ENCODE results near the gene TTC12. TPM values are rescaled to one million over a fixed set of nuclear protein-coding genes. Genes with fewer than 3 reads are reported as not detected.

Gene TTC12
- total RNA-seq, 1 experiment from 2014 or later, result 30.5 TPM

- intact Hi-C loops (cut with micrococcal nuclease), result loop anchor here (5.0 kb wide), 1 partner anchor 65 kb away; no protein-coding TSS in a partner anchor
- peaks cover 19% of the 10 kb centered on the region for H3K4me1 Mint-ChIP-seq (ENCODE audit: insufficient read depth, unreplicated experiment)
- CTCF ChIA-PET, result interaction anchor here (0.6 to 1.9 kb wide), 7 partner anchors 11 to 416 kb away, joined by 3 to 6 read pairs (median 3); no protein-coding TSS in a partner anchor
- TF ChIP-seq, protein P1, sequence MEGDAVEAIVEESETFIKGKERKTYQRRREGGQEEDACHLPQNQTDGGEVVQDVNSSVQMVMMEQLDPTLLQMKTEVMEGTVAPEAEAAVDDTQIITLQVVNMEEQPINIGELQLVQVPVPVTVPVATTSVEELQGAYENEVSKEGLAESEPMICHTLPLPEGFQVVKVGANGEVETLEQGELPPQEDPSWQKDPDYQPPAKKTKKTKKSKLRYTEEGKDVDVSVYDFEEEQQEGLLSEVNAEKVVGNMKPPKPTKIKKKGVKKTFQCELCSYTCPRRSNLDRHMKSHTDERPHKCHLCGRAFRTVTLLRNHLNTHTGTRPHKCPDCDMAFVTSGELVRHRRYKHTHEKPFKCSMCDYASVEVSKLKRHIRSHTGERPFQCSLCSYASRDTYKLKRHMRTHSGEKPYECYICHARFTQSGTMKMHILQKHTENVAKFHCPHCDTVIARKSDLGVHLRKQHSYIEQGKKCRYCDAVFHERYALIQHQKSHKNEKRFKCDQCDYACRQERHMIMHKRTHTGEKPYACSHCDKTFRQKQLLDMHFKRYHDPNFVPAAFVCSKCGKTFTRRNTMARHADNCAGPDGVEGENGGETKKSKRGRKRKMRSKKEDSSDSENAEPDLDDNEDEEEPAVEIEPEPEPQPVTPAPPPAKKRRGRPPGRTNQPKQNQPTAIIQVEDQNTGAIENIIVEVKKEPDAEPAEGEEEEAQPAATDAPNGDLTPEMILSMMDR (IDR thresholded peaks at IDR 0.05; ENCODE audit: unreplicated experiment), result no peak
- H3K4me3 Mint-ChIP-seq (ENCODE audit: unreplicated experiment), result no peak overlapping the region
- BruUV-seq (replicated peaks), result no TSS peak
- H3K9me3 Mint-ChIP-seq (ENCODE audit: unreplicated experiment), result no peaks in the 10 kb centered on the region
- DNase-seq (ENCODE audit: unreplicated experiment), result no peak
- H3K27ac Mint-ChIP-seq (ENCODE audit: low read depth, unreplicated experiment), result no peak overlapping the region
- POLR2A ChIA-PET, result no interaction called here
- H3K36me3 Mint-ChIP-seq (ENCODE audit: insufficient read depth, unreplicated experiment), result peaks cover 30% of the 10 kb centered on the region
- no peaks in the 10 kb centered on the region for H3K27me3 Mint-ChIP-seq (ENCODE audit: insufficient read depth, unreplicated experiment)
These were observed 3.0 kb downstream of the TTC12 start for GRCh38 chr11:113317339-113317738.

DNA sequence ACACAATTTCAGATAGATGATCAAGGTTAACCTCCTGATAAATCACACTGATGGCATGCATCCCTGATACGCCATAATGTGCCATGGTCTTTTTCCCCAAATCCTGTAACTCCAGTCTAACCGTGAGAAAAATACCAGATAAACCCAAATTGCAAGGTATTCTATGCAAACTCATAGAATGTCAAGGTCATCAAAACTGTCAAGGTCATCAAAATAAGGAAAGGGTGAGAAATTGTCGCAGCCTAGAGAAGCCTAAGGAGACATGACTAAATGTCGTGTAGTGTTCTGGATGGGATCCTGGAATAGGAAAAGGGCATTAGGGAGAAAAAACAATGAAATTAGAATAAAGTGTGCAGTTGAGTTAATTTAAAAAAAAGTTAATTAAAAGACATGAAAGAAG, 4.7 kb downstream of the TTC12 start:
- intact Hi-C loops (cut with micrococcal nuclease), result loop anchor here (5.0 kb wide), 1 partner anchor 63 kb away; no protein-coding TSS in a partner anchor
- BruUV-seq (replicated peaks), result no TSS peak
- ChIA-PET POLR2A (no interaction called here), CTCF (no interaction called here)
- Mint-ChIP-seq H3K27ac (ENCODE audit: low read depth, unreplicated experiment) (no peak overlapping the region), H3K27me3 (ENCODE audit: insufficient read depth, unreplicated experiment) (no peaks in the 10 kb centered on the region), H3K36me3 (ENCODE audit: insufficient read depth, unreplicated experiment) (peaks cover 43% of the 10 kb centered on the region), H3K4me3 (ENCODE audit: unreplicated experiment) (no peak overlapping the region), H3K9me3 (ENCODE audit: unreplicated experiment) (no peaks in the 10 kb centered on the region), H3K4me1 (ENCODE audit: insufficient read depth, unreplicated experiment) (peaks cover 19% of the 10 kb centered on the region)
- no peak for DNase-seq (ENCODE audit: unreplicated experiment)
- TF ChIP-seq, protein P1 (IDR thresholded peaks at IDR 0.05; ENCODE audit: unreplicated experiment), result no peak

DNA sequence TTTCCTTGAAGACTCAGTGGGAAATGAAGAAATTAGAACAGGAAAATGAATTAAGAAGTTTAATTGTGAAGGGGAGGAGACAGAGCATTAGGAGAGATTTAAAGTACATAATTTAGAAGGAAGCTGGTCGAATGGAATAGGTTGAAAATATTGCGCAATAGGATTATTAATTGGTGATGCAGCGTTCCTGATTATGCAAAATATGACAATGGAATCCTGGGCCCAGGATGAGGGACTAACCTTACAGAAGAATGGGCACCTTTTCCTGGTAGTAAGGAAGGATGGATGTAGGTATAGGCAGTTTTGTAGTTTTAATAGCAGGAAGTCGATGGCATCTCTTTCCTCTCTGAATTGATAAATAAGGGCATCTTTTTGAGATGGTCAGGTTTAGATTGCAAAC, 7.8 kb downstream of the TTC12 start:
- ChIA-PET POLR2A (no interaction called here), CTCF (interaction anchor here (3.4 kb wide), 1 partner anchor 172 kb away, joined by 16 read pairs; no protein-coding TSS in a partner anchor)
- no TSS peak for BruUV-seq (replicated peaks)
- Mint-ChIP-seq H3K9me3 (ENCODE audit: unreplicated experiment) (no peaks in the 10 kb centered on the region), H3K36me3 (ENCODE audit: insufficient read depth, unreplicated experiment) (peaks cover 59% of the 10 kb centered on the region), H3K27me3 (ENCODE audit: insufficient read depth, unreplicated experiment) (no peaks in the 10 kb centered on the region), H3K4me3 (ENCODE audit: unreplicated experiment) (no peak overlapping the region), H3K27ac (ENCODE audit: low read depth, unreplicated experiment) (no peak overlapping the region), H3K4me1 (ENCODE audit: insufficient read depth, unreplicated experiment) (peaks cover 6% of the 10 kb centered on the region)
- DNase-seq (ENCODE audit: unreplicated experiment), result no peak
- intact Hi-C loops (cut with micrococcal nuclease), result no loop called here
- TF ChIP-seq, protein P1 (IDR thresholded peaks at IDR 0.05; ENCODE audit: unreplicated experiment), result no peak

DNA sequence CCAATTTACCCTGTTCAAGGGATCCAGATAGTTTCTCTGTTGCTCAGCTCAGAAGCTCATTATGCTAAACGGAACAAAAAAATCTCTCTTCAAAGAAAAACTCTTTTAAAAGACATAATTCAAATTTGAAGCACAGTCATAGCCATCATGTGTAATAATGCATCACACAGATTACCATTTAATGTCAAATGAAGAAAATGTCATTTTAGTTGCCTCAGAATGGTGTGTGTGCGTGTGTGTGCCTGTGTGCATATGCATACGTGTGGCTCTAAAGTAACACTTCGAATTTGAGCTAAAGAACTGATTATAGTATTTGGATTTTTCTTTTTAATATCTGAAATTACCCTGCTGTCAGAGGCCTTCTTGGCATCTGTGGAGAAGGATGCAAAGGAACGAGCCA, 9.9 kb downstream of the TTC12 start:
- DNase-seq (ENCODE audit: unreplicated experiment), result no peak
- CTCF ChIA-PET, result interaction anchor here (0.9 to 3.4 kb wide), 4 partner anchors 9 to 208 kb away, joined by 3 to 16 read pairs (median 4); no protein-coding TSS in a partner anchor
- BruUV-seq (replicated peaks), result no TSS peak
- no peaks in the 10 kb centered on the region for H3K4me1 Mint-ChIP-seq (ENCODE audit: insufficient read depth, unreplicated experiment)
- H3K36me3 Mint-ChIP-seq (ENCODE audit: insufficient read depth, unreplicated experiment), result peaks cover 61% of the 10 kb centered on the region
- no peak overlapping the region for H3K27ac Mint-ChIP-seq (ENCODE audit: low read depth, unreplicated experiment)
- POLR2A ChIA-PET, result interaction anchor here (1.1 to 3.1 kb wide), 3 partner anchors 9 to 21 kb away, joined by 3 to 9 read pairs (median 6); no protein-coding TSS in a partner anchor
- no peaks in the 10 kb centered on the region for H3K27me3 Mint-ChIP-seq (ENCODE audit: insufficient read depth, unreplicated experiment)
- intact Hi-C loops (cut with micrococcal nuclease), result no loop called here
- H3K4me3 Mint-ChIP-seq (ENCODE audit: unreplicated experiment), result no peak overlapping the region
- H3K9me3 Mint-ChIP-seq (ENCODE audit: unreplicated experiment), result no peaks in the 10 kb centered on the region
- TF ChIP-seq, protein P1 (IDR thresholded peaks at IDR 0.05; ENCODE audit: unreplicated experiment), result no peak
